Suprapubic skin (tissue), 4 donors: ENCODE measurements around the gene SLC25A53. TPM values are rescaled to one million over a fixed set of nuclear protein-coding genes. Genes with fewer than 3 reads are reported as not detected.

ENCODE experiments used
- DNase-seq, 2 donors: peaks; one replicate each; pipeline ENCODE4 v3.0.0-alpha.2; 2019; ENCODE audit warnings: low spot score in 2 of 2
- H3K27ac ChIP-seq: fragments of 200-600 bp; sonication (generic); one replicate; pipeline ENCODE4 v1.5.1; 2019
- H3K27me3 ChIP-seq: fragments of 200-600 bp; sonication (generic); one replicate; pipeline ENCODE4 v1.5.1; 2019
- H3K36me3 ChIP-seq: fragments of 200-600 bp; sonication (generic); one replicate; pipeline ENCODE4 v1.5.1; 2019
- H3K4me1 ChIP-seq: fragments of 200-600 bp; sonication (generic); one replicate; pipeline ENCODE4 v1.5.1; 2019
- H3K4me3 ChIP-seq: fragments of 200-600 bp; sonication (generic); one replicate; pipeline ENCODE4 v1.5.1; 2019; ENCODE audit warnings: mild to moderate bottlenecking
- H3K9me3 ChIP-seq: fragments of 200-600 bp; sonication (generic); one replicate; pipeline ENCODE4 v1.5.1; 2019
- CTCF ChIP-seq, 2 donors: fragments of 200-600 bp in 1 of 2; fragments of 450-650 bp in 1 of 2; sonication (generic) in 1 of 2; IDR thresholded peaks; one replicate each; pipeline ENCODE4 v1.5.1; 2016 to 2019; ENCODE audit warnings: antibody characterized with exemption in 2 of 2, mild to moderate bottlenecking in 1 of 2, moderate library complexity in 1 of 2
- EP300 ChIP-seq: sonication (generic); formaldehyde crosslinking; IDR thresholded peaks from one replicate; pipeline ENCODE4 v1.6.1; 2017; ENCODE audit warnings: antibody characterized with exemption
- POLR2A ChIP-seq, 2 donors: fragments of 450-650 bp; IDR thresholded peaks; one replicate each; pipeline ENCODE4 v1.6.1; 2017; ENCODE audit warnings: antibody characterized with exemption in 2 of 2, mild to moderate bottlenecking in 2 of 2, moderate library complexity in 2 of 2
- POLR2AphosphoS5 ChIP-seq, 3 donors: sonication (generic); formaldehyde crosslinking; IDR thresholded peaks; one replicate each; pipeline ENCODE4 v1.6.1; 2017; ENCODE audit warnings: antibody characterized with exemption in 3 of 3
- WGBS: methylation state at CpG from one replicate; pipeline ENCODE4 v1.1.5; 2018; 5-methylcytosine and 5-hydroxymethylcytosine counted together
- total RNA-seq, 4 donors: library from RNA; depleted of rRNA; stranded (reverse); fragments of >200 nt; gene quantifications; one replicate each; pipeline ENCODE4 v1.1.0, GENCODE V29; 2016

The SLC25A53 gene, protein sequence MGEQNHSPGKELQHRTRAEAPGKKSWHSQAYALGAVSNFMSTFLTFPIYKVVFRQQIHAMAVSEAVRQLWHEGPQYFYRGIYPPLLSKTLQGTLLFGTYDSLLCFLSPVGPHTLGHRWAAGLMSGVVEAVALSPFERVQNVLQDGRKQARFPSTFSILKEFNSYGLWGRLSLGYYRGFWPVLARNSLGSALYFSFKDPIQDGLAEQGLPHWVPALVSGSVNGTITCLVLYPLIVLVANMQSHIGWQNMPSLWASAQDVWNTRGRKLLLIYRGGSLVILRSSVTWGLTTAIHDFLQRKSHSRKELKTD
- total RNA-seq, result 10 to 100 TPM in 1 of 4 donors, 1 to 10 TPM in 3; 5.5 to 22.0 (median 7.6) TPM

- Histone ChIP-seq H3K9me3 (no peaks in the 10 kb centered on the region), H3K4me1 (peaks cover 9% of the 10 kb centered on the region), H3K36me3 (no peaks in the 10 kb centered on the region), H3K27me3 (no peaks in the 10 kb centered on the region), H3K27ac (peak within 1 kb of the TSS; percentile 92), H3K4me3 (peak within 1 kb of the TSS; percentile 55)
- 44% methylated on average over 44 of the region's 44 CpGs for WGBS
- DNase-seq, result peak; percentile 86 to 87
- no peak for TF ChIP-seq CTCF (IDR thresholded peaks at IDR 0.05)
- TF ChIP-seq POLR2A (IDR thresholded peaks at IDR 0.05), result peak in 1 of 2 donors; percentile 28
- TF ChIP-seq POLR2AphosphoS5 (IDR thresholded peaks at IDR 0.05), result peak in 2 of 3 donors; percentile 41 to 72
- TF ChIP-seq EP300, result no peak
These were observed at the start of gene SLC25A53 for GRCh38 chrX:104156630-104157529. Gene SLC25A53, minus strand, starts transcription at chrX:104157009. Its CDS starts 51,752 bp downstream, at chrX:104105257.

GRCh38 chrX:104205548-104205947 is 48.7 kb upstream of the SLC25A53 start:
- DNase-seq, result no peak
- Histone ChIP-seq H3K27ac (no peak overlapping the region), H3K4me1 (no peaks in the 10 kb centered on the region), H3K36me3 (peaks cover under 1% of the 10 kb centered on the region), H3K9me3 (no peaks in the 10 kb centered on the region), H3K4me3 (no peak overlapping the region), H3K27me3 (no peaks in the 10 kb centered on the region)
- WGBS, result 72% methylated on average over 5 of the region's 5 CpGs
- no peak for TF ChIP-seq POLR2A (IDR thresholded peaks at IDR 0.05)
- no peak for TF ChIP-seq EP300
- TF ChIP-seq CTCF (IDR thresholded peaks at IDR 0.05), result no peak
- TF ChIP-seq POLR2AphosphoS5 (IDR thresholded peaks at IDR 0.05), result no peak

DNA sequence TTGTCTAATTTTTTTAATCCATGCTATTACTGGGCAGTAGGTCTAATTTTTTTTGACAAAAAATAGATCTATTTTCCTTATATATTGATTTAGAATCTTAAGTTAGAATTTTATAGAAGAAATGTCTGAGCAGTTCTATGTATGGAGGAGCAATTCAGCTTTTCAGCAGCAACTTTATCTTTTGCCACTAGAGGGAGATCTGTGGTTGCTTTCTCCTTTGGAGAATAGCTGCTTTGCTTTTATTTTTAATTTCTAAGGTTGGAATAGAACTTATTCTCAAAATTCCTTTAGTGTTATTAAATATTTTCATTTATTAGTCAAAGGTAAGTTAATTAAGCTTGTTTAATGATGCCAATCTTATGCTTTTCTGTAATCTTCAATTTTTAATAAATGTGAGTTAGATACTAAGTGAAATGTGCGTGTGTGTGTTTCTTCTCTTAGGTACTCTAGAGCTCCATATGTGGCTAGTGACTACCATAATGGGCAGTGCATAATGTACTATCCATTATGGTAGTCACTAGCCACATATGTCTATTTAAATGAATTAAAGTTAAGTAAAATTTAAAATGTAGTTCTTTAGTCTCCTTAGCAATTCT is 38.8 kb upstream of the SLC25A53 start:
- no peaks in the 10 kb centered on the region for H3K9me3 ChIP-seq
- no peak overlapping the region for H3K27ac ChIP-seq
- H3K27me3 ChIP-seq, result no peaks in the 10 kb centered on the region
- DNase-seq, result no peak
- H3K4me3 ChIP-seq, result no peak overlapping the region
- H3K4me1 ChIP-seq, result no peaks in the 10 kb centered on the region
- WGBS, result 93% methylated on average over 1 of the region's 1 CpG
- peaks cover 7% of the 10 kb centered on the region for H3K36me3 ChIP-seq
- TF ChIP-seq EP300, result no peak
- TF ChIP-seq CTCF (IDR thresholded peaks at IDR 0.05), result peak; percentile 21 to 47
- TF ChIP-seq POLR2A (IDR thresholded peaks at IDR 0.05), result no peak
- no peak for TF ChIP-seq POLR2AphosphoS5 (IDR thresholded peaks at IDR 0.05)

DNA sequence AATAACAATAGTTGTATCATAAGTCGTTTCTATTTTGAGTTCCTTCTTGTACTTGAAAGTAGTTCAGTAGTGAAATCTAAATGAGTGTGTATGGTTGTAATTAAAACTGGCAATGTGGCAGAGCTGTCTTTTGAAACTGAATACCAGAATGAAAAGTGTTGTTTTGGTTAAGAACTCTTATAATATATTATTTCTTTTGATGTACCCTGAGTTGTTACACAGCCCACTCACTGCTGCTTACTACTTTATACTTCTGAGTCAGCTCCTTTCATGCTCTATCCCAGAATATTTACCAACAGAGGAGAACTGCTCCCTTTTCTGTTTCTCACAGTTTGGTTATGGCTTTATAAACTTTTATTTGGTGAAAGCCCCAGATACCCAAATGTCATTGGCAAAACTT is 38.2 kb upstream of the SLC25A53 start:
- no peak for TF ChIP-seq CTCF (IDR thresholded peaks at IDR 0.05)
- peaks cover 10% of the 10 kb centered on the region for H3K36me3 ChIP-seq
- H3K4me3 ChIP-seq, result no peak overlapping the region
- no peak overlapping the region for H3K27ac ChIP-seq
- H3K9me3 ChIP-seq, result no peaks in the 10 kb centered on the region
- 18% methylated on average over 1 of the region's 1 CpG for WGBS
- no peak for DNase-seq
- no peaks in the 10 kb centered on the region for H3K27me3 ChIP-seq
- no peaks in the 10 kb centered on the region for H3K4me1 ChIP-seq

GRCh38 chrX:104193485-104193884 is 36.7 kb upstream of the SLC25A53 start:
- Histone ChIP-seq H3K4me3 (no peak overlapping the region), H3K27me3 (no peaks in the 10 kb centered on the region), H3K4me1 (no peaks in the 10 kb centered on the region), H3K27ac (no peak overlapping the region), H3K36me3 (peaks cover 24% of the 10 kb centered on the region), H3K9me3 (no peaks in the 10 kb centered on the region)
- TF ChIP-seq EP300 (no peak), CTCF (IDR thresholded peaks at IDR 0.05) (no peak), POLR2A (IDR thresholded peaks at IDR 0.05) (no peak), POLR2AphosphoS5 (IDR thresholded peaks at IDR 0.05) (no peak)
- WGBS, result 53% methylated on average over 2 of the region's 2 CpGs
- DNase-seq, result no peak
